PC-3 (cell line): ENCODE data around the gene SGMS1.

Experiments used
- CTCF ChIP-seq: fragments of 300-600 bp; sonication (generic); conservative IDR thresholded peaks from 2 replicates; pipeline ENCODE4 v1.5.1; 2017; ENCODE audit warnings: antibody characterized with exemption, low read depth, mild to moderate bottlenecking, low read length
- EZH2 ChIP-seq: fragments of 300-600 bp; sonication (generic); IDR thresholded peaks from one replicate; pipeline ENCODE4 v1.6.1; 2017; ENCODE audit warnings: antibody characterized with exemption, mild to moderate bottlenecking, low read length; ENCODE audit not compliant: unreplicated experiment
- EZH2phosphoT487 ChIP-seq: fragments of 300-600 bp; sonication (generic); IDR thresholded peaks from 2 replicates; pipeline ENCODE4 v1.6.1; 2018; ENCODE audit warnings: mild to moderate bottlenecking, antibody characterized with exemption, low read length, borderline replicate concordance

GRCh38 chr10:50536617-50537240 is 87.0 kb downstream of the SGMS1 start:
- no peak for TF ChIP-seq CTCF
- TF ChIP-seq EZH2 = no peak
- TF ChIP-seq EZH2phosphoT487 = no peak
